Lower leg skin (tissue), 3 donors: Measurements from ENCODE around the gene ERC2.

Experiments used
- POLR2A ChIP-seq, 2 donors: fragments of 450-650 bp; IDR thresholded peaks; one replicate each; pipeline ENCODE4 v1.6.1; 2016 to 2017; ENCODE audit warnings: antibody characterized with exemption in 2 of 2, mild to moderate bottlenecking in 1 of 2, moderate library complexity in 1 of 2
- TF ChIP-seq, protein P1 (sequence below), 3 donors: fragments of 450-650 bp; IDR thresholded peaks; one replicate each; pipeline ENCODE4 v1.5.1; 2016; ENCODE audit warnings: antibody characterized with exemption in 3 of 3, mild to moderate bottlenecking in 3 of 3, moderate library complexity in 2 of 3

DNA sequence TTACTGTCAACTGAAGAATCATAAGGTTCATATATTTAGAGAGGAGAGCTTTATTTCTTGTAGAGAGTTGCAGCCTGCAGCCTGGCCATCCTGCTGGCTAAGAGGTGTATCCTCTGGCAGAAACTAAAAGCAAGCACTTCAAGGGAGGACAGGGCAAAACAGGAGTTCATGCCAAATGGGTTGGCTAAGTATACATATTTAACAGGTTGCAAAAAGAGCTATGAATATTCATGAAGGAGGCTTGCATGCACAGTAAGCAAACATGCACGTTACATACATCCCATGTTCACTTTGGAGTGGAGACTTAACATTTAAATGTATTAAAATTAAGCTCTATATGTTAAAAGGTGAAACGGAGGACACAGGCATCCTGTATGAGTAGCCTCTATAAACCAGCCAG, 354.4 kb downstream of the ERC2 start:
- TF ChIP-seq, protein P1, sequence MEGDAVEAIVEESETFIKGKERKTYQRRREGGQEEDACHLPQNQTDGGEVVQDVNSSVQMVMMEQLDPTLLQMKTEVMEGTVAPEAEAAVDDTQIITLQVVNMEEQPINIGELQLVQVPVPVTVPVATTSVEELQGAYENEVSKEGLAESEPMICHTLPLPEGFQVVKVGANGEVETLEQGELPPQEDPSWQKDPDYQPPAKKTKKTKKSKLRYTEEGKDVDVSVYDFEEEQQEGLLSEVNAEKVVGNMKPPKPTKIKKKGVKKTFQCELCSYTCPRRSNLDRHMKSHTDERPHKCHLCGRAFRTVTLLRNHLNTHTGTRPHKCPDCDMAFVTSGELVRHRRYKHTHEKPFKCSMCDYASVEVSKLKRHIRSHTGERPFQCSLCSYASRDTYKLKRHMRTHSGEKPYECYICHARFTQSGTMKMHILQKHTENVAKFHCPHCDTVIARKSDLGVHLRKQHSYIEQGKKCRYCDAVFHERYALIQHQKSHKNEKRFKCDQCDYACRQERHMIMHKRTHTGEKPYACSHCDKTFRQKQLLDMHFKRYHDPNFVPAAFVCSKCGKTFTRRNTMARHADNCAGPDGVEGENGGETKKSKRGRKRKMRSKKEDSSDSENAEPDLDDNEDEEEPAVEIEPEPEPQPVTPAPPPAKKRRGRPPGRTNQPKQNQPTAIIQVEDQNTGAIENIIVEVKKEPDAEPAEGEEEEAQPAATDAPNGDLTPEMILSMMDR (IDR thresholded peaks at IDR 0.05), result no peak
- TF ChIP-seq POLR2A (IDR thresholded peaks at IDR 0.05), result no peak
